Activated CD4-positive, alpha-beta T cell treated with anti-CD3 and anti-CD28 coated beads for 48 hours (primary cell): ENCODE measurements around the gene PODXL2.

Source experiments
- DNase-seq: peaks from one replicate; pipeline ENCODE4 v3.0.0-alpha.2; 2020

The PODXL2 gene

DNA sequence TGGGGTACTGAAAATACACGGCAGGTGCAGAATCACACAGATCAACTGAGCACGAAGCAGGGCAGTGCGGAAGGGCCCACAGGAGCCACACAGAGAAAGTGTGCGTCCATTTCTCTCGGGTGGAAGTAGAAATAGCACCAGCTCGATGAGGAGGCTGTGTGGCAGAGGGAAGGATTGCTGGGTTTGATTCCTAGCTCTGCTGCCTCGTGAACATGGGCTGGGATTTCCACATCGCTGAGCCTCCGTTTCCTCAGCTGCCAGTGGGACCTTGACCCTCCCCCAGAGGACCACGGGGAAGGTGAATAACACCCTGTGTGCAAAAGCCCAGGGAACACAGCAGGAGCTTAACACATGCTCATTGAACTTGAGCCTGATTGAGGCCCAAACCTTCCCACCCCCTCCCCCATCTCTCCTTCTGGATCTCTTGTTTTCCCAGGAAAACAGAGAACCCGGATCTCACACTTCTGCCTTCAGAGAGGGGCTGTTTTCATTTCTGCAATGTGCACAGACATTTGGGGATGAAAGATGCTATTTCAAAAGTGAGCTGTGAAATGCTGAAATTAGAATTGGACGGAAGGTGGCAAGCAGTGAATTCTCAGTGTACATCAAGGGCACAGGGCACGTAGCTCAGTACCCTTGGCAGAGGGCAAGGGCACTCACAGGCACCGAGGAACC, 82.2 kb downstream of the PODXL2 start:
- no peak for DNase-seq

DNA sequence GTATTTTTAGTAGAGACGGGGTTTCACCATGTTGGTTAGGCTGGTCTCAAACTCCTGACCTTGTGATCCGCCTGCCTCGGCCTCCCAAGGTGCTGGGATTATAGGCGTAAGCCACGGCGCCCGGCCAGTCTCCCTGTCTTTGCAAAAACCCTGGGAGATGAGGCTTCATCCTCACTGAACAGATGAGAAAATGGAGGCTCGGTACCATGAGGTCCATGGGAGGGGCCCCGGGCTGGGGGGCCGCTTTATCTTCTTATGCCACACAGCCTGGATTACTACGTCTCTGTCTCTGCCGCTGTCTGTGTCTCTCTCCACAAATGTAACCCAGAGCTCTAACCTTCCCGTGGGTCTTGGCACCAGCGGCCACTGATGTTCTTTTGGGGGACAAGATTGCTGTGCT, 82.9 kb downstream of the PODXL2 start:
- DNase-seq = no peak

DNA sequence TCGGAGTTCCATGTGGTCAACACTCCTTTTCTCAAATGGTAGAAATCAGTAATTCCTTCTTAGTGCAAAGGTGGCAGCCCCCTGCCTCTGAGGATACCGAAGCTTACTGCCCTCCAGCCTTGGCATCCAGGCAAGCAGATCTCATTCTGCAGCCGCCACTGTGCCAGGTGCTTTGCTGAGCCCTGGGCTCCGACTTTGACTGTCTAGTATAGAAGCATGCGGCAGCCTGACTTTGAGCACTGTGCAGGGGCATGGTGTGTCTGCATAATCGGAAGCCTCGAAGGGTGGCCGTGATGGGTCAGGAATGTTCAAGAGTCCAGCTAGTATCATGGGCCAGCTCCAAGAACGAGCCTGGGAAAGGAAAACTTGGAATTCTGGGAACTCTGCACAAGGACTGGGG, 83.5 kb downstream of the PODXL2 start:
- no peak for DNase-seq

DNA sequence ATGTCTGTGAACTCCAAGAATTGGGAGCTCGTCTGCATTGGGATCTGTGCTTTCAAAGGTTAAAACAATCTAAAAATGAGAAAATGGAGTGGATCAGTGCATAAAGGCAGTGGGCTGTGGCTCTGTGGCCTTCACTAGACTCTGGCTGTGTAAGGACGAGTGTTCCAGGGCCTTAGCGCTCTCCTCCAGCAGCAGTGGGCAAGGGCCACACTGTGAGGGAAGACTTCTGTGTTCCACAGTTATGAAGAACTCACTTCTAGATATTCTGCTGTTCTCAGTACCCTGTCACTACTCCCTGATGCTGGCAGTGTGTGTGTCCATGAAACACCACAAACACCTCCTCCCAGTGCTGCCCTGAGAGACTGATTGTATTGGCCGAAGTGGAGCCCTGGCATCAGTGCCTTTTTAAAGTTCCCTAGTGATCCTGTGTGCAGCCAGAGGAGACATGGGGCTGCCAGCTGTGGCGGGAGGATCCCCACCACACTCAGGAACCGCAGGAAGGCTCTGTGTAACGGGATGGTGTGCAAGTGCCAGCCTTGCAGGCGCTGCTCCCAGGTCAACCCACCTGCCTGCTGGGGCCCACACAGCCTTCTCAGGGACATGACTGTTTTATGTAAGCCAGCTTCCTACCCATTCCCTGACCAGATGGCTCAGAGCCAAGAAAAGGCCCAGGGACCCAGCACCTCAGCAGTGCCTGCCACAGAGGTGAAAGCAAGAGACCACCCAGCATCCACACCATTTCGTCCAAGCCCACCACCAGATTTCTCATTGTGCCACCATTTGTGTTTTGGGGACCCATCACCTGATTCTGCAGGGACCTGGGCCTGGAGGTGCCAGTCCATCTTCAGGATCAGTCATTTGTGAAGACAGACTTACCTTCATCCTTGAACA, 84.1 kb downstream of the PODXL2 start:
- no peak for DNase-seq

DNA sequence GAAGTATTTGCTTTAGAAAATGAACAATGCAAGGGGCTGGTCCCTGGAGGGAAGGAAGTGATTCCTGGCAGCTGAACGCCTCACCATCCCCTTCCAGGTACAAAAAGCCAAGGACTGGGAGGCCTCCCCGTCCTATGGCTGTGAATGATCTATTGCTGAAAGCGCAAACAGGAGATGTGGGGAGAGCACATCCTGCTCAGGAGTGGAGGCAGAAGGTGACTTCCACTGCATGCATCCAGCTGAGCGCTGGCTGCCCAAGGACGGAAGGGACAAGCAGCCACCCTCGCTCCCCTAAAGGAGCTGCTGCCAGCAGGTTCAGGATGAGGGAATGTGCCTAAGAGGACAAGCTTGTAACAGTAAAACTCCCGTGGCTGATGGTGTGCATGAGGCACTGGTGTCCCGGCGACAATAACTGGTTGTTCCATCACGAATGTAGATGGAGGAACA, 85.2 kb downstream of the PODXL2 start:
- no peak for DNase-seq

DNA sequence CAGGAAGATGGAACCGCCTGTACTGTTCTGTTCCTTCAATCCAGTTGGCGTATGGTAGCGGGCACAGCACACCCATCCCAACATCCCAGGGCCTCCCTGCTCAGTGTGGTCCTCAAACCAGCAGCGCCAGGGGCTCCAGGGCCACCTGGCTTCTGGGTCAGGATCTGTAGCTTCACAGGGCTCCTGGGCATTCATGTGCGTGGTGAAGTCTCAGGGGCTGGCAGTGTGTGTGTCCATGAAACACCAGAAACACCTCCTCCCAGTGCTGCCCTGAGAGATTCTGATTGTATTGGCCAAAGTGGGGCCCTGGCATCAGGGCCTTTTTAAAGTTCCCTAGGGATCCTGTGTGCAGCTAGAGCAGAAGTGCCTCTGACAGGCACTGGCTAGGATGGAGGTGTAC, 85.9 kb downstream of the PODXL2 start:
- DNase-seq = no peak

DNA sequence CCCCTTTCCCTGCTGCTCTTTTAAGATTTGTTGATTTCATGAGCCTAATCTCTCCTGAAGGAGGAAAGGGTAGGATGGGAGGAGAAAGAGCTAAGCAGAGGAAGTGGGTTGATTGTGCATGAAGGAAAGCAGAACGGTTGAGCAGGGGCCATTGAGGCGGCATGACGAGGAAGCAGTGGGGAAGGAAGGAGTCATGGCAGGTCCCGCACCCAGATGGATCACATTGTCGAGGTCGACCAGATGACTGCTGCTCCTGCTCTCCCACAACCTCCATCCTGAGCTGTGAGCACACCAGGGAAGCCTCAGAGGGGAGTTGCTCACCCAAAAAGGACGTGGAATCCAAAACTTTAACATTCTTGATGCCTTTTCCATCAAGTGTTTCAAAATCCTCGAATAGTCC, 86.5 kb downstream of the PODXL2 start:
- DNase-seq = no peak

DNA sequence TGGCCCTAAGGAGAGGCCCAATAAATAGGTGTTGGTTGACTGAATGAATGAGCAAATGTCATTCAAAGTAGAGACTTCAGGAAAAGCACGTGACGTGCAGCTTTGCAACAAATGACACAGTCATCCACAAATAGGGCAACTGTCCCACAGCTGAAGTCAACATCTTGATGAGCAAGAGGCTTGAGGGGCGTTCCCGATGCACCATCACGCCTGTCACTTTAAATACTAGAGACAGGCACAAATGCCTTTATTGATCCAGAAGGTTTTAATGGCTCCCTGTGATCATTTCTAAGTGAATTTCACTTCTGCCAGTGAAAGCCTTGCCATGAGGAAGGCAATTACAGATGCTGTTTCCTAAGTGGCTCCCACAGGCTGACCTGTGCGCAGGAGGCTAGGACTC, 87.4 kb downstream of the PODXL2 start:
- DNase-seq = no peak

DNA sequence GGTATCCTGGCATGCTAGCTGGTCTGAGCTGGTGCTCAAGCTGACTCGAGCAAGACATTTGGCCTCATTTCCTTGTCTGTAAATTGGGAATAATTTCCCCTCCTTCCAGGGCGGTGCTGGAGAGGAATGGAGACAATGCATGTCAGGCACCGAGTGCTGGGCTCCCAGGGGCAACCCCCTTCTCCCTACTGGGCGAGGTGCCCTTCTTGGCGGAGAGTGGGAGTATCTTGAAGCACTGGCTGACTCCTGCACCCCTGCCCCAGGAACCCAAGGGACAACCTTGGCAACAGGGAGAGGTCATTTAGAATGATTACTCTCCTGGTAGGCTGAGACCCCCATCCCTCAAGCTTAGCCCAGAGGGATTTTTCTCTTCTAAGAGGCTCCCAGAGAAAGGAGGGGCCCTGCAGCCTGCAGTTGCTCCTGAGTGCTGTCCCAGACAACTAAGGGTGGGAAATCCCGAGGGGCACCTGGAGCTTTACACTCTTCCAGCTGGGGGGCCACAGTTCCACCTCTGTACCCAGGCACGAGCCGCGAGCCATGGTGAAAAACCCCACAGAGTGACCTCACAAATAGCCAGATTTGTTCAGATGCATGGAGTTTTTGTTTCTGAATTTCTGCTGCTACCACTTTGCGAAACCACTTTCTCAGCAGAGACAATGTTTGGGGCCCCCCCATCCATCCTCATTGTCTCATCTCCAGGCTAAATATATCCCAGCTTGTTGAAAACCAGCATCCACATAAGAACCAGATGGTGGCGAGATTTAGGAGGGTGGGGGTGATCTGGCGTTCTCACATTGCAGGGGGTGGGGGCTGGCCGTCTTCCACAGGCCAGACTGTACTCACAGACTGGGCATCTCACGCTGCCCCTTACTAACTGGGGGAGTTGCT, 88.6 kb downstream of the PODXL2 start:
- no peak for DNase-seq

DNA sequence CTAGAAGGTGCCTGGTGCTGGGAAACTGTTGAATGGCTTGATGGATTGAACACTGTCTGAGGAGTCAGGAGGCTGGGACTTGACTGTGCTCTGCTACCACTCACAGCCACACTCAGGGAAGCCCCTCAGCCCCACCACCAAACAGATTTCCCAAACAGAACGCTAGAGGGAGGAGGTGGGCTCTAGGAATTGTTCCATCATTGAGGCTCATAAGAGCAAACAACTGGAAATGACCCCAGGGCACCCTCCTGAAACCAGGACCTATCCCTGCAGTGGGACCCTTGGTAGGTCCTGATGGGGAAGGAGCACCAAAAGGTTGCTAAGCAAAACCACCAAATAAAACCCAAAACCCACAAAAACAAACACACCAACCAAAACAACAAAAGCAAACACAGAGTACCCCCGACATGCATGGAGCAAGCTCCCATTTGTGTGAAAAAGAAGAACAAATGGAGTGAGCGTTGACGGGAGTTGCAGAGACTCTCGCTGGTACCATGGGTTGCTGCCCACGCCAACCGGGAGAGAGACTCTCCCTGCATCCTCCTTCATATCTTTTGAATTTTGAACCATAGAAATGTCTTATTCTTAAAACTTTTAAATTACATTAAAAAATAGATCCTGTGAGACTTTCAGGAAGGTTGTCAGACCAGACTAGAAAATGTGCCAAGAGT, 89.4 kb downstream of the PODXL2 start:
- DNase-seq = no peak

DNA sequence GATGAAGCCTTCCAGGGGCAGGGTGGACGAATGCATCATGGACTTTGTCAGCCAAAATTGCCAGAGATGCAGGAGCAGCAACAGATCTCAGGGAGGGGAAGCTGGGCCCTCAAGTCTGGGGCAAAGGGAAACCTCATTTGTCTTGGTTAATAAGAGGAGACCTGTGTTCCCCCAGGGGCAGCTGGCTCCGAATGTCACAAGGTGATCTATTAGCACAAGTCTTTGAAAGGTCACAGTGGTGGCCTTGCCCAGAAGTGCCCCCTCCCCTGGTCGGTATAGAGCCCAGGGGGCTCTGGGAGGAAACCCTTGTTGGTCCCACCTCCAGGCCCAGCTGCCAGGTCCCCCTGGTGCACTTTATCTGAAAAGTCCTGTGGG, 89.9 kb downstream of the PODXL2 start:
- DNase-seq = no peak

DNA sequence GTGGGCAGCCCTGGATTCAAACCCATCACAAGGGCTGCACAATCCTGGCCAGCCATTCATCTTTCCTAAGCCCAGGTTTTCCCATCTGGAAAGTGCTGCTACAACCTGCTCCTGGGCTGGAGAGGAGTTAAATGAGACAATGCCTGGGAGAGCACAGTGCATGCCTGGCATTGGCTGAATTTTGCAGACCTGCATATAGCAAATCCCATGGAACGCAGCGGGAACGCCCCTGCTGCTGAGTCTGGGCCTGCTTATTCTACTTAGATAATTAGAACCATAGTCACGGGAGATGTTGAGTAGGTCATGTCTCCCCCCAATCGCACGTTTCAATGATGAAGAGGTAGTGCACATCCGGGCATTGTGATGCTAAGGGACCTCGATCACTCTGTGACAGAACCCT, 90.4 kb downstream of the PODXL2 start:
- DNase-seq = no peak

DNA sequence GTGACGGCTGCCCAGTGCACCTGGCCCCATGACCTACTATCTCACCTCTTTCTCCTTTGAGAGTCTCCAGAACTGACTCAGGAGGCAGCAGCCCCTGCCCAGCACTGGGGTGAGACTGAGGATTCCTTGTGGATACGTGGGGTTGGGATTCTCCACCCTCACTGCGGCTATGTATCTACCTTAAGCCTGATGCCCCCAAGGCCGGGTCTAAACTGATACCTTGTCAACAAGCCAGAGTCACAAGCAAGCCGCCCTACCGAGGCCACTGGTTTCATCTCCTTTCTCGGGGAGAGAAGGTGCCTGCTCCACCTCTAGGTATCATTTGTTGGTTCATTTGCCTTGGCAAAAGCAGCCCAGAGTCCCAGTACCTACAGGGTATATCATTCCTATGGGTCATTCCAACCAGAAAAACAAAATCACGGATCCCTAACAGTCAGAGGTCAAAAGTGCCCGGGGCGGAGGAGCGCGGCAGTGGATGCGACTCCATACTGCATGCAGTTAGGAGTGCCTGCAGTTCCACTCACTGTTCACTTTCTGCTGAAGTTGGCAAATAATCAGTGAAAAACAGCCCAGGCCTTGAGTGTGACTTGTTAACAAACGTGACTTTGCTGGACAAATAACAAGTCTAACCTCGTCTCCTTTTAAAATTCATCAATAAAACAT, 91.3 kb downstream of the PODXL2 start:
- no peak for DNase-seq

DNA sequence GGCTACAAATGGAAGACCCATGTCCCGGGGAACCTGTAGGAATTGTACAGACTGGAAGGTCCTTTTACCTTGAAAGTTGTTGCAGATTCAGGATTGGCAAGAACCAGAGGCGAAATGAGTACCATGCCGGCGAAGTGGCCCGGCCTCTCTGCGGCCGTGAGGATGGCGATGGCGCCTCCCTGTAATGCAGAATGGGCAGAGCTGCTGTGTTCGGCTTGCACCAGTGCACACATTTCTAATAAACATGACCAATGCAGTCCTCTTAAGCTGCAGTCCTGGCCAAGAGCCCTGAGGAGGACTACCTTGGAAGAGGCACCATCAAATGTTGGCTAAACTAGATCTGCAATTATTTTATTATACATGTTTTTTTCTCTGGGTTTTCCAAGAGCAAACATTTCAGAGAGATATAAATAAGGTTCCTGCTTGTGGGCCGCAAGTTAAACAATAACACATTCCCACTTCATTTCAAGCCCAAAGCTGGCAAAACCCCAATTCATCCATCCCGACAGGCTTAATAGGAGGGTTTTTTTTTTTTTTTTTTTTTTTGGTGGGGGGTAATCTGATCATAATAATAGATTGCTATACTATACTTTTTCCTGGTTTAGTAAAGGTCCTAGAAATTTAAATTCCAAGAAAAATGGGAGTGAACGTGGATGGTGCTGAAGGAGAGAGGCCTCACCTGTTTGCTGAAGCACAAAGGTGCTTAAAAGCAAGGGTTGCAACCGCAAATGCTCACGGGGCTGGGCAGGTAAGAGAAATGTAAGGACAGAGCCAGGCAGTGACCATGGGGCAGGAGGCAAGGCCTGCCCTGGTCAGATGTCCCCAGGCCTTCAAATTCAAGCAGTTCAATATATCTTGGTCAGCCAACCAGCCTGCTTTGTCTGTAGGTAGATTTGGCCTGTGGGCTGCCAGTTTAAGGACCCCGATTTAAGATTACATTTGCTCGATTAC, 92.3 kb downstream of the PODXL2 start:
- no peak for DNase-seq

DNA sequence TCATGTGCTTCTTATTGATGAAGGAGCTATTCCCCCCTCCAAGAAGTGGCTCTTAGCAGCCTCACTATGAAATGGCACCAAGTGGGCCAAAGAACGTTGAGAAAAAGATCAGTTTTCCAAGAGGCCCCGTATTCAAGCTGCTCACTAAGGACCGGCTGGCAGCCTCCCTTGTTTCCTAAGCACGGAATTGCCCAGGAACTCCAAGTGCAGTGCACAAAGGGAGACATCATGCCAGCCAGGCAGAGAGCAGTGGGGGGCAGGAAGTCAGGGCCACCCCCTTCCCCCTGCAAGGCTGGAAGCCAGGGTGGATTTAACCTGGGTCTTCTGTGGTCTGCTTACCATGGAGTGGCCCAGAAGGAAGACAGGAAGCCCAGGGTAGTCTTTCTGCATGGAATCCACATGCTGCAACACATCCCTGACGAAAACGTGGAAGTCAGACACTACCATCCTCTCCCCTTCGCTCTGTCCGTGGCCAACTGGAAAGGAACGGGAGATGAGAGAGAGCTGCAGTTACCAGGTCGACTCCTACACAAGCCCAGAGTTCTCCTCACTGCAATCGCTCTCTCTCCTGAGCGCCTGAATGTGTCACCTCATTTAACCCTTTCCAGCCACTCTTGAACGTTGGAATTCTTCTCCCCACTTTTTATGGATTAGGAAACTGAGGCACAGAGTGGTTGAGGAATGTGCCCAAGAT, 93.3 kb downstream of the PODXL2 start:
- no peak for DNase-seq
